Tibial nerve (tissue), 4 donors: ENCODE results near the gene CCNQ. TPM values are rescaled to one million over a fixed set of nuclear protein-coding genes. Genes with fewer than 3 reads are reported as not detected.

Source experiments
- DNase-seq, 2 donors: peaks; one replicate each; pipeline ENCODE4 v3.0.0-alpha.2; 2019; ENCODE audit warnings: low spot score in 2 of 2
- H3K27ac ChIP-seq, 4 donors: fragments of 200-600 bp; sonication (generic) in 3 of 4; one replicate each; pipeline ENCODE4 v1.5.1; 2017 to 2019; ENCODE audit warnings: mild to moderate bottlenecking in 1 of 4
- H3K27me3 ChIP-seq, 2 donors: fragments of 200-600 bp; sonication (generic) in 1 of 2; one replicate each; pipeline versions ENCODE4 v1.5.1 to v1.6.0; 2017 to 2019
- H3K36me3 ChIP-seq, 3 donors: fragments of 200-600 bp; sonication (generic); one replicate each; pipeline ENCODE4 v1.5.1; 2018 to 2019
- H3K4me1 ChIP-seq, 4 donors: fragments of 200-600 bp; sonication (generic) in 3 of 4; one replicate each; pipeline ENCODE4 v1.5.1; 2017 to 2019
- H3K4me3 ChIP-seq, 4 donors: fragments of 200-600 bp; sonication (generic) in 3 of 4; one replicate each; pipeline ENCODE4 v1.5.1; 2017 to 2019; ENCODE audit warnings: mild to moderate bottlenecking in 1 of 4, moderate library complexity in 1 of 4
- H3K9me3 ChIP-seq, 4 donors: fragments of 200-600 bp; sonication (generic) in 3 of 4; one replicate each; pipeline ENCODE4 v1.5.1; 2017 to 2019
- CTCF ChIP-seq, 5 experiments: fragments of 200-600 bp in 3 of 5; fragments of 450-650 bp in 2 of 5; sonication (generic) in 3 of 5; IDR thresholded peaks; one replicate each; pipeline ENCODE4 v1.5.1; 2016 to 2019; ENCODE audit warnings: antibody characterized with exemption in 5 of 5, mild to moderate bottlenecking in 3 of 5, moderate library complexity in 2 of 5
- EP300 ChIP-seq, 2 donors: sonication (generic); formaldehyde crosslinking; IDR thresholded peaks; one replicate each; pipeline ENCODE4 v1.6.1; 2017; ENCODE audit warnings: antibody characterized with exemption in 2 of 2, mild to moderate bottlenecking in 1 of 2
- POLR2A ChIP-seq, 2 donors: fragments of 450-650 bp; IDR thresholded peaks; one replicate each; pipeline ENCODE4 v1.6.1; 2017; ENCODE audit warnings: antibody characterized with exemption in 2 of 2, mild to moderate bottlenecking in 2 of 2, moderate library complexity in 2 of 2
- WGBS, 2 donors: methylation state at CpG; one replicate each; pipeline ENCODE4 v1.1.5; 2018; 5-methylcytosine and 5-hydroxymethylcytosine counted together
- total RNA-seq, 4 donors: library from RNA; depleted of rRNA; stranded (reverse); fragments of >200 nt; gene quantifications; one replicate each; pipeline ENCODE4 v1.1.0, GENCODE V29; 2016

The CCNQ gene
- total RNA-seq, 4 donors from 2014 or later: 26.4 to 36.9 (median 32.2) TPM

DNA sequence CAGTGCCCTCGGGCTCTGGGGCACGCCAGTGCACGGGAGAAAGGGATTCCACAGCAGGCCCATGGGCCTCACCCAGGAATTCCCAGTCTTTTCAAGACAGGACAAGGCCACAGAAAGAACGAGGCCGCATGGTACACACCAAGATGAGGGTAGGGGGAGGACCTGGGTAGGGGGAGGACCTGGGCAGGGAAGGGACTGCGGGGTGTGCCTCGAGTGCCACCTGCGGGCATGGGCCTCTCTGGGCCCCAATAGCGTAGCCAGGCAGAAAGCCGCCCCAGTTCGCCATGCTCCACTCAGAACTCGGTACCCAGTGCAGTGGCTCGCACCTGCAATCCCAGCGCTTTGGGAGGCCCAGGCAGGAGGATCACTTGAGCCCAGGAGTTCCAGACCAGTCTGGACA is 34.1 kb upstream of the CCNQ start:
- no peak overlapping the region for H3K27ac ChIP-seq
- H3K36me3 ChIP-seq: no peaks in the 10 kb centered on the region
- no peak for TF ChIP-seq CTCF (IDR thresholded peaks at IDR 0.05)
- TF ChIP-seq EP300 (IDR thresholded peaks at IDR 0.05): no peak
- no peak for TF ChIP-seq POLR2A (IDR thresholded peaks at IDR 0.05)
- no peak for DNase-seq
- H3K4me1 ChIP-seq: no peaks in the 10 kb centered on the region
- H3K9me3 ChIP-seq: peaks cover 0 to 10% (median 1%) of the 10 kb centered on the region in 4 donors
- WGBS, 2 donors: 93 to 95% methylated on average over 12 to 14 of the region's 14 CpGs
- peaks cover 0 to 1% of the 10 kb centered on the region in 2 donors for H3K27me3 ChIP-seq
- no peak overlapping the region for H3K4me3 ChIP-seq

DNA sequence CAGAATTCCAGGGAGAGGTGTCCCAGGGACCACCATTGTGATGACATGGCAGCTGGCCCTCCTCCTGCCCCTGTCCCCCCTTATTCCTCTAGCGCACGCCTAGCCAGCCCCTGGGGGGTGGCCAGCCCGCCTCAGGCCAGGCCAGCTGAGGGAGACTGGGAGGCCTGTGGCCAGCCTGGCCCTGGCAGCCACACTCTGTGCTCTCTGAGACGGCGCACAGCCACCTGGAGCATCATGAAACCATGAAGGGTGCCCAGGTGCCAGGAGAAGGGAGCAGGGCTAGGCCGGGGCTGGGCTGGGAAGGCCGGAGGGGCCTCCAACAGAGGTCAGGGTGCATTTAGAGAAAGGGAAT is 33.6 kb upstream of the CCNQ start:
- Histone ChIP-seq H3K4me3 (no peak overlapping the region), H3K4me1 (no peaks in the 10 kb centered on the region), H3K27me3 (no peaks in the 10 kb centered on the region), H3K27ac (no peak overlapping the region), H3K36me3 (no peaks in the 10 kb centered on the region), H3K9me3 (peaks cover 0 to 10% (median 1%) of the 10 kb centered on the region in 4 donors)
- no peak for TF ChIP-seq EP300 (IDR thresholded peaks at IDR 0.05)
- no peak for TF ChIP-seq POLR2A (IDR thresholded peaks at IDR 0.05)
- no peak for TF ChIP-seq CTCF (IDR thresholded peaks at IDR 0.05)
- DNase-seq: no peak
- WGBS, 2 donors: 87% methylated on average over 6 of the region's 7 CpGs; no CpG with 5 or more reads in 1 of the 2 donors

DNA sequence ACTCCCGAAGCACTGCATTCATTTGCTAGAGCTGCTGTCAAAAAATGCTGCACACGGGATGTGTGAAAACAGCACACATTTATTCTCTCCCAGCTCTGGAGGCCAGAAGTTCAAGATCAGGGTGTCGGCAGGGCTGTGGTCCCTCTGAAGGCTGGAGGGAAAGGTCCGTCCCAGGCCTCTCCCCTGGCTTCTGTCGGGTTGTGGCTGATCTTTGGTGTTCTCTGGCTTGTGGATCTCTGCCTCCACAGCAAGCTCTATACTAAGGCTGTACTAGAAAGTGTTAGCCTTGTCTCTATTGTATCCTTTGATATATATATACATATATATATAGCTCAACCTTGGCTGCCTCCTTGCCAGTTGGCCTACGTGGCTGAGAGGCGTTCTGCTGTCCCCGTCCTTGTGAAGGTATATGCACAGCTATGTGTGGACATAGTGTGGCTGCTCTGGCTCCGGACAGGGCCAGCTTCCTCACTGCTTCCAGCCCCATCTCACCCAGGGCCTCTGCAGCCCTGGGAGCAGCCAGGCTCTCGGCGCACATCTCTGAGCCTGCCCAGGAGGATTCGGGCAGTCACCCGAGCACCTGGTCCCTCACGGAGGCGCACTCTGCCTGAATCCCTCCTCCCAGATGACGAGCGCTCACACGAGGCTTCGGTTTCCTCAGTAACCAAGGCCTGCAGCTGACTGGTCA is 33.1 kb upstream of the CCNQ start:
- Histone ChIP-seq H3K27ac (no peak overlapping the region), H3K4me1 (no peaks in the 10 kb centered on the region), H3K36me3 (no peaks in the 10 kb centered on the region), H3K9me3 (peaks cover 0 to 10% (median 1%) of the 10 kb centered on the region in 4 donors), H3K4me3 (no peak overlapping the region), H3K27me3 (no peaks in the 10 kb centered on the region)
- WGBS, 2 donors: 87 to 88% methylated on average over 5 to 19 of the region's 19 CpGs
- DNase-seq: no peak
- no peak for TF ChIP-seq EP300 (IDR thresholded peaks at IDR 0.05)

DNA sequence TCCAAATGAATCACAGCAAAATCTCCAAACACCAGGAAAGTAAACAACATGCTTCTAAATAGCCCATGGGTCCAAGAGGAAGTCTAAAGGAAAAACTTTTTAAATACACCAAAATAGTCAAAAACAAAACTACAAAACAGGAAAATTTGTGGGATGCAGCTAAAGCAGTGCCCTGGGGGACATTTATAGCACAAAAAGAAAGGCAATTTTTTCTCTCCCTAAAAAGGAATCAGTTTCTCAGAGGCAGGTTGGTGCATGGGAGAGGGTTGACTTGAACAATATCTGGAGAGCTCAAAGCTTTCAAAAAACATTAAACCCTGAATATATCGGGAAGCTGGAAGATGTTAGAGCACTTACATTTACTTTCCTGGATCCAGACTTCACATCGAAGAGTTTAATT is 32.4 kb upstream of the CCNQ start:
- Histone ChIP-seq H3K27me3 (no peaks in the 10 kb centered on the region), H3K4me1 (no peaks in the 10 kb centered on the region), H3K27ac (no peak overlapping the region), H3K9me3 (peaks cover 0 to 10% (median 1%) of the 10 kb centered on the region in 4 donors), H3K36me3 (no peaks in the 10 kb centered on the region), H3K4me3 (no peak overlapping the region)
- DNase-seq: no peak
- TF ChIP-seq CTCF (IDR thresholded peaks at IDR 0.05) (no peak), POLR2A (IDR thresholded peaks at IDR 0.05) (no peak)
- 89 to 96% methylated on average over 2 of the region's 2 CpGs for WGBS, 2 donors

DNA sequence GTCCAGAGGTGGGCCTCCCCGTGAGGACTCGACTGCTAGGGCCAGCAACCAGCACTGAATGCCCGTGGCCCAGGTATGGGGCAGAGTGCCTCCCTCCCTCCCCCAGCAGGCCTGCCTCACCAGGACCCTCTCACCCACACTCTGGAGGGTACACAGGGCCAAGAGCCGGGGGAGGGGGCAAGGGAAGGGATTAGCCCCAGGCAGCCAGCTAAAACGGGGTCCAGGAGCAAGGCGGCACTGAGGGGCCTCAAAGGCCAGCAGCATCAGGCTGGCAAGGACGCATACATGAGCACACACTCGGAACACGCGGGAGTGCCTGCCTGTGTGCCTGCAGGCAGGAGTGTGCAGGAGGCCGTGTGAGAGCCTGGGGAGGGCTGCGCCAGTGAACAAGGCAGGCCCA is 29.7 kb upstream of the CCNQ start:
- peaks cover 0 to 9% of the 10 kb centered on the region in 2 donors for H3K27me3 ChIP-seq

More for the DNA sequence above, 29.7 kb upstream of the CCNQ start:
- no peak for TF ChIP-seq EP300 (IDR thresholded peaks at IDR 0.05)
- TF ChIP-seq CTCF (IDR thresholded peaks at IDR 0.05): no peak
- no peak for TF ChIP-seq POLR2A (IDR thresholded peaks at IDR 0.05)
- H3K4me1 ChIP-seq: no peaks in the 10 kb centered on the region
- 80 to 88% methylated on average over 1 to 11 of the region's 12 CpGs for WGBS, 2 donors
- DNase-seq: no peak
- H3K9me3 ChIP-seq: peaks cover 0 to 10% (median 1%) of the 10 kb centered on the region in 4 donors
- no peaks in the 10 kb centered on the region for H3K36me3 ChIP-seq
- H3K27ac ChIP-seq: no peak overlapping the region
- H3K4me3 ChIP-seq: no peak overlapping the region
